22Rv1 (cell line): Measurements from ENCODE around the gene DTNA.
"Not testable (repeated sequence)": the region's sequence is repeated elsewhere in the genome, so short reads cannot be mapped to it uniquely, and the experiment has no call there.

Experiments
- H3K27ac ChIP-seq: fragments of 450-650 bp; 2 replicates; pipeline ENCODE4 v1.5.1; 2017
- CTCF ChIP-seq: fragments of 450-650 bp; IDR thresholded peaks from 2 replicates; pipeline ENCODE4 v1.5.1; 2017; ENCODE audit warnings: mild to moderate bottlenecking
- ZFX ChIP-seq: fragments of 450-650 bp; IDR thresholded peaks from 2 replicates; pipeline ENCODE4 v1.6.1; 2017; ENCODE audit warnings: antibody characterized with exemption, borderline replicate concordance

DTNA gene

GRCh38 chr18:34726286-34727004 is 16.3 kb downstream of the DTNA start:
- H3K27ac ChIP-seq = no peak overlapping the region
- TF ChIP-seq CTCF (no peak), ZFX (no peak)

GRCh38 chr18:34729264-34729663 is 19.2 kb downstream of the DTNA start:
- TF ChIP-seq ZFX (no peak), CTCF (peak; percentile 75)
- H3K27ac ChIP-seq = no peak overlapping the region

GRCh38 chr18:34729740-34730355 is 19.8 kb downstream of the DTNA start:
- H3K27ac ChIP-seq = no peak overlapping the region
- TF ChIP-seq ZFX (no peak), CTCF (no peak)

- no peak for TF ChIP-seq ZFX
- no peak for TF ChIP-seq CTCF
- no peak overlapping the region for H3K27ac ChIP-seq
Observed at GRCh38 chr18:34730774-34731173, 20.7 kb downstream of the DTNA start.

GRCh38 chr18:34734056-34734455 is 24.0 kb downstream of the DTNA start:
- H3K27ac ChIP-seq = no peak overlapping the region
- TF ChIP-seq CTCF (no peak), ZFX (no peak)

- H3K27ac ChIP-seq = not testable (repeated sequence)
Observed at GRCh38 chr18:34734526-34734925, 24.4 kb downstream of the DTNA start.

- no peak for TF ChIP-seq ZFX
- no peak for TF ChIP-seq CTCF
- no peak overlapping the region; the same call in 1 of the 2 replicates for H3K27ac ChIP-seq
Observed at GRCh38 chr18:34738175-34738894, 28.2 kb downstream of the DTNA start.
